ENCODE measurements around the gene CLIP2.
A peak's percentile ranks its signal among the peaks of the same experiment; 100 is the strongest.
"Not testable (repeated sequence)": the region's sequence is repeated elsewhere in the genome, so short reads cannot be mapped to it uniquely, and the experiment has no call there.

The CLIP2 gene

DNA sequence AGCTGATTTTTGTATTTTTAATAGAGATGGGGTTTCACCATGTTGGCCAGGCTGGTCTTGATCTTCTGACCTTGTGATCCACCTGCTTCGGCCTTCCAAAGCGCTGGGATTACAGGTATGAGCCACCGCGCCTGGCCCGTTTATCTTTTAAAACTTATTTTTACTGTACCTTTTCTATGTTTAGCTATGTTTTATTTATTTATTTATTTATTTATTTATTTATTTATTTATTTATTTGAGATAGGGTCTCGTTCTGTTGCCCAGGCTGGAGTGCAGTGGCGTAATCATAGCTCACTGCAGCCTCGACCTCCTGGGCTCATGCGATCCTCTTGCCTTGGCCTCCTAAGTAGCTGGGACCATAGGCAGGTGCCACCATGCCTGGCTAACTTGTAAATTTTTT, 33.7 kb downstream of the CLIP2 start:
- not testable (repeated sequence) for H3K4me2 ChIP-seq (ENCODE audit: insufficient read depth, low read length, poor library complexity, severe bottlenecking); H3K4me1 ChIP-seq (ENCODE audit: control insufficient read depth in 2 of 2, insufficient read depth in 1 of 2, low read depth in 1 of 2, low read length in 2 of 2); H3K9me3 ChIP-seq (replicated peaks in 1 of 2; ENCODE audit: control insufficient read depth in 2 of 2, insufficient read depth in 1 of 2, low read depth in 1 of 2, low read length in 2 of 2); H3K14ac ChIP-seq (ENCODE audit: low read length); H3K23ac ChIP-seq (ENCODE audit: low read depth, low read length, poor library complexity); H3K18ac ChIP-seq (ENCODE audit: low read length); H2BK120ac ChIP-seq (ENCODE audit: low read depth, low read length); H4K91ac ChIP-seq (ENCODE audit: low read depth, low read length, poor library complexity); H4K8ac ChIP-seq (ENCODE audit: low read depth, low read length); H2BK5ac ChIP-seq (ENCODE audit: low read length); DNase-seq (ENCODE audit: low spot score); H3K4me3 ChIP-seq (ENCODE audit: low read length in 2 of 2); H2AFZ ChIP-seq (ENCODE audit: low read length); H3K9ac ChIP-seq (ENCODE audit: low read depth, low read length, poor library complexity); H3K27me3 ChIP-seq (ENCODE audit: control insufficient read depth in 3 of 3, insufficient read depth in 3 of 3, low read depth in 1 of 3, low read length in 3 of 3); H3K79me1 ChIP-seq (ENCODE audit: low read depth, low read length); H2AK5ac ChIP-seq (ENCODE audit: low read depth, low read length); H2BK12ac ChIP-seq (ENCODE audit: low read length); H3K27ac ChIP-seq (replicated peaks; ENCODE audit: low read length); H3K4ac ChIP-seq (ENCODE audit: low read length); H2BK15ac ChIP-seq (ENCODE audit: low read length)
- WGBS, 2 donors (ENCODE audit: extremely low coverage in 2 of 2, insufficient read length in 2 of 2, insufficient replicate concordance in 1 of 2), result no CpG with 5 or more reads among the region's 9 CpGs
- H3K36me3 ChIP-seq (replicated peaks in 1 of 2; ENCODE audit: control insufficient read depth in 2 of 2, insufficient read depth in 2 of 2, low read length in 2 of 2), result peaks cover 0 to 57% of the 10 kb centered on the region in 2 donors

DNA sequence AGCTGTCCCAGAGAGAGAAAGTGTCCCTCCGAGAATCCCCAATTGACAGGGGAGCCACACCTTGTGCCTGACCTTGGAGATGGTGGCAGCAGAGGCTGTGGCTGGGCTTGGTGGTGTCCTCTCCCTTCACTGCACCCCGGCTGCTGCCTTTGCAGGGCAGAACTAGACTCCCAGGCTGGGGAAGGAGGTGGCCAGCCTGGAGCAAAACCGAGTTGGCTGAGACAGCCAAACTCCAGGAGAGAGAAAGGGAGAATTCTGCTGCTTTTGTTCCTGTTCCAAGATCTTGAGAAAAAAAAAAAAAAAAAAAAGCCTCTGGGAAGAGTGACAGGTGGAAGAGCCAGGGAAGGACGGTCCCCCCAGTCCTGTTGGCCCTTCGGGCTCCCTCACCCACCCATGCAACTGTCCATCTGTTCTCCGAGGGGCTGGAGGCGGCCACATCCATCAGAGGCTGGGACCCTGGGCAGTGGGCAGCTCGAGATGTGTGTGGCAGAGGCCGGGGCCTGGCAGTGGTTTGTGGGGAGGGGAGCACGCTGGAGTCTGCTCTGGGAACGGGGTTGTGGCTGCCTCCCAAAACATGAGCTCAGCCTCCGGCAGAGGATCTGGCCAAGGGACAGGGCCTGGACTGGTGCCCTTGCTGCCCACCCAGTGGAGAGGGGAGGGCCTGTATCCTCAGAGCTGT, 35.5 kb downstream of the CLIP2 start:
- Histone ChIP-seq H4K8ac (ENCODE audit: low read depth, low read length) (no peak overlapping the region), H3K79me1 (ENCODE audit: low read depth, low read length) (no peaks in the 10 kb centered on the region)
- WGBS, 2 donors (ENCODE audit: extremely low coverage in 2 of 2, insufficient read length in 2 of 2, insufficient replicate concordance in 1 of 2), result no CpG with 5 or more reads among the region's 12 CpGs

GRCh38 chr7:74325210-74325565, 36.0 kb downstream of the CLIP2 start:
- no peak overlapping the region for H4K91ac ChIP-seq (ENCODE audit: low read depth, low read length, poor library complexity)
- no peak overlapping the region for H3K14ac ChIP-seq (ENCODE audit: low read length)
- peaks cover 0 to 2% of the 10 kb centered on the region in 2 donors for H3K9me3 ChIP-seq (replicated peaks in 1 of 2; ENCODE audit: control insufficient read depth in 2 of 2, insufficient read depth in 1 of 2, low read depth in 1 of 2, low read length in 2 of 2)
- peak overlapping the region; percentile 15 for H3K9ac ChIP-seq (ENCODE audit: low read depth, low read length, poor library complexity)
- H3K36me3 ChIP-seq (replicated peaks in 1 of 2; ENCODE audit: control insufficient read depth in 2 of 2, insufficient read depth in 2 of 2, low read length in 2 of 2), result peaks cover 2 to 65% of the 10 kb centered on the region in 2 donors
- H3K18ac ChIP-seq (ENCODE audit: low read length), result no peak overlapping the region
- no peaks in the 10 kb centered on the region for H3K27me3 ChIP-seq (ENCODE audit: control insufficient read depth in 3 of 3, insufficient read depth in 3 of 3, low read depth in 1 of 3, low read length in 3 of 3)
- no CpG with 5 or more reads among the region's 9 CpGs for WGBS, 2 donors (ENCODE audit: extremely low coverage in 2 of 2, insufficient read length in 2 of 2, insufficient replicate concordance in 1 of 2)
- H2AFZ ChIP-seq (ENCODE audit: low read length), result no peak overlapping the region
- peak overlapping the region in 1 of 2 donors; percentile 32 for H3K4me3 ChIP-seq (ENCODE audit: low read length in 2 of 2)
- no peak overlapping the region for H3K4me2 ChIP-seq (ENCODE audit: insufficient read depth, low read length, poor library complexity, severe bottlenecking)
- H3K27ac ChIP-seq (replicated peaks; ENCODE audit: low read length), result no peak overlapping the region
- DNase-seq (ENCODE audit: low spot score), result no peak
- H2BK12ac ChIP-seq (ENCODE audit: low read length), result no peak overlapping the region
- H3K79me1 ChIP-seq (ENCODE audit: low read depth, low read length), result no peaks in the 10 kb centered on the region
- no peak overlapping the region for H4K8ac ChIP-seq (ENCODE audit: low read depth, low read length)
- H2BK5ac ChIP-seq (ENCODE audit: low read length), result no peak overlapping the region
- H3K23ac ChIP-seq (ENCODE audit: low read depth, low read length, poor library complexity), result peak overlapping the region; percentile 67
- no peak overlapping the region for H3K4ac ChIP-seq (ENCODE audit: low read length)
- no peaks in the 10 kb centered on the region for H3K4me1 ChIP-seq (ENCODE audit: control insufficient read depth in 2 of 2, insufficient read depth in 1 of 2, low read depth in 1 of 2, low read length in 2 of 2)
- no peak overlapping the region for H2AK5ac ChIP-seq (ENCODE audit: low read depth, low read length)
- no peak overlapping the region for H2BK120ac ChIP-seq (ENCODE audit: low read depth, low read length)
- H2BK15ac ChIP-seq (ENCODE audit: low read length), result no peak overlapping the region

More for the DNA sequence above, 35.5 kb downstream of the CLIP2 start:
- Histone ChIP-seq H3K27me3 (ENCODE audit: control insufficient read depth in 3 of 3, insufficient read depth in 3 of 3, low read depth in 1 of 3, low read length in 3 of 3) (no peaks in the 10 kb centered on the region), H2BK120ac (ENCODE audit: low read depth, low read length) (no peak overlapping the region), H3K4me1 (ENCODE audit: control insufficient read depth in 2 of 2, insufficient read depth in 1 of 2, low read depth in 1 of 2, low read length in 2 of 2) (no peaks in the 10 kb centered on the region), H3K27ac (replicated peaks; ENCODE audit: low read length) (no peak overlapping the region), H2AFZ (ENCODE audit: low read length) (no peak overlapping the region), H4K91ac (ENCODE audit: low read depth, low read length, poor library complexity) (no peak overlapping the region), H3K9ac (ENCODE audit: low read depth, low read length, poor library complexity) (peak overlapping the region; percentile 15), H3K36me3 (replicated peaks in 1 of 2; ENCODE audit: control insufficient read depth in 2 of 2, insufficient read depth in 2 of 2, low read length in 2 of 2) (peaks cover 2 to 65% of the 10 kb centered on the region in 2 donors), H2BK12ac (ENCODE audit: low read length) (no peak overlapping the region), H3K4ac (ENCODE audit: low read length) (no peak overlapping the region), H3K4me3 (ENCODE audit: low read length in 2 of 2) (no peak overlapping the region), H2BK5ac (ENCODE audit: low read length) (no peak overlapping the region), H2AK5ac (ENCODE audit: low read depth, low read length) (no peak overlapping the region), H3K14ac (ENCODE audit: low read length) (no peak overlapping the region), H3K9me3 (replicated peaks in 1 of 2; ENCODE audit: control insufficient read depth in 2 of 2, insufficient read depth in 1 of 2, low read depth in 1 of 2, low read length in 2 of 2) (peaks cover 0 to 2% of the 10 kb centered on the region in 2 donors), H3K4me2 (ENCODE audit: insufficient read depth, low read length, poor library complexity, severe bottlenecking) (no peak overlapping the region), H2BK15ac (ENCODE audit: low read length) (no peak overlapping the region), H3K18ac (ENCODE audit: low read length) (peak overlapping the region; percentile 35), H3K23ac (ENCODE audit: low read depth, low read length, poor library complexity) (peak overlapping the region; percentile 67)
- no peak for DNase-seq (ENCODE audit: low spot score)

- no peak overlapping the region for H3K23ac ChIP-seq (ENCODE audit: low read depth, low read length, poor library complexity)
- H2AK5ac ChIP-seq (ENCODE audit: low read depth, low read length), result no peak overlapping the region
- H3K4ac ChIP-seq (ENCODE audit: low read length), result no peak overlapping the region
- no peak overlapping the region for H2AFZ ChIP-seq (ENCODE audit: low read length)
- no peak overlapping the region for H3K18ac ChIP-seq (ENCODE audit: low read length)
- H3K27ac ChIP-seq (replicated peaks; ENCODE audit: low read length), result no peak overlapping the region
- H3K9ac ChIP-seq (ENCODE audit: low read depth, low read length, poor library complexity), result no peak overlapping the region
- no peak overlapping the region for H2BK120ac ChIP-seq (ENCODE audit: low read depth, low read length)
- H4K91ac ChIP-seq (ENCODE audit: low read depth, low read length, poor library complexity), result no peak overlapping the region
- no peak overlapping the region for H3K4me3 ChIP-seq (ENCODE audit: low read length in 2 of 2)
- peaks cover 0 to under 1% of the 10 kb centered on the region in 2 donors for H3K9me3 ChIP-seq (replicated peaks in 1 of 2; ENCODE audit: control insufficient read depth in 2 of 2, insufficient read depth in 1 of 2, low read depth in 1 of 2, low read length in 2 of 2)
- H4K8ac ChIP-seq (ENCODE audit: low read depth, low read length), result no peak overlapping the region
- H2BK15ac ChIP-seq (ENCODE audit: low read length), result no peak overlapping the region
- DNase-seq (ENCODE audit: low spot score), result no peak
- WGBS, 2 donors (ENCODE audit: extremely low coverage in 2 of 2, insufficient read length in 2 of 2, insufficient replicate concordance in 1 of 2), result no CpG with 5 or more reads among the region's 7 CpGs
- H3K4me1 ChIP-seq (ENCODE audit: control insufficient read depth in 2 of 2, insufficient read depth in 1 of 2, low read depth in 1 of 2, low read length in 2 of 2), result no peaks in the 10 kb centered on the region
- peaks cover 2 to 54% of the 10 kb centered on the region in 2 donors for H3K36me3 ChIP-seq (replicated peaks in 1 of 2; ENCODE audit: control insufficient read depth in 2 of 2, insufficient read depth in 2 of 2, low read length in 2 of 2)
- H3K14ac ChIP-seq (ENCODE audit: low read length), result no peak overlapping the region
- H3K79me1 ChIP-seq (ENCODE audit: low read depth, low read length), result peaks cover 2% of the 10 kb centered on the region
- no peaks in the 10 kb centered on the region for H3K27me3 ChIP-seq (ENCODE audit: control insufficient read depth in 3 of 3, insufficient read depth in 3 of 3, low read depth in 1 of 3, low read length in 3 of 3)
- H2BK5ac ChIP-seq (ENCODE audit: low read length), result no peak overlapping the region
- H2BK12ac ChIP-seq (ENCODE audit: low read length), result no peak overlapping the region
- no peak overlapping the region for H3K4me2 ChIP-seq (ENCODE audit: insufficient read depth, low read length, poor library complexity, severe bottlenecking)
Observed at GRCh38 chr7:74329225-74329624, 40.0 kb downstream of the CLIP2 start.

All from neuronal stem cell (in vitro differentiated cells).